HG02798 (cell line): ENCODE results near the gene COQ6.
"Not testable (repeated sequence)": the region's sequence is repeated elsewhere in the genome, so short reads cannot be mapped to it uniquely, and the experiment has no call there.

ENCODE experiments used
- ATAC-seq: cut with Tn5 transposase; IDR thresholded peaks from one replicate; pipeline ENCODE4 v1.9.1; 2021; ENCODE audit warnings: mild to moderate bottlenecking; ENCODE audit not compliant: unreplicated experiment, poor library complexity

COQ6 gene

DNA sequence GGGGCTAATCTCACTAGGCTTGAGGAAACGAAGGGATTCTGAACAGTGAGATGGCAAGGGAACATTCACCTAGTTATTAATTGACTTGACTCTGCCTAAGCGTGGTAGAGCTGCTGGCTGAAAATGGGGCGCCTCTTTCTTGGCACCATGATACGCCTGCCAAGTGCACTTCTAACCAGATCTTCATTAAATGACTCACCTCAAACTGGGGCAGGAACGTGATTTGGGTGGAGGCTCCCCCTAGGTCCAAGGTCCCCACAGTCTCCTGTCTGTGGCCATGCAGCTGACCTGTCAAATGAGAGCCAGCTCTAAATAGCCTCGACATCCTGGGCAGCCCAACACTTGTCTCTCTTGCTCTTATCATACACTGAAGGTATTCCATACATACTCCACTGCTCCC, 26.0 kb downstream of the COQ6 start:
- no peak for ATAC-seq

DNA sequence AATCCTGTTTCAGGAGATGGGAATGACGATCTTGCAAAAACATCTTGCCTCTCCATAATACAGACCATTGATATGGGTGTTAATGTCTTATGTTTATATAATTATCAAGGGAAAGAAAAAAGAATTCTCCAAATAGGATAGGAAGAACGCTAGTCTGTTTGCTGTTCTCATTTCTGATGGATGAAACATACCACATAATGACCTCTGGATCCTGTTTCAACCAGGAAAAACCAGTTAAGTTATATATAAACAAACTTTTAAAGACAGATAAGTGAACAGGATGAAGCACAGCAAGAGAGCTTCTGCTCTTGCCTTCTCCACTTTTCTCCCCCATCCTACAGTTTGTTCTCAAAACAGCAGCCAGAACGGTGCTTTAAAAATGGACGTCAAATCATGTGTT, 27.8 kb downstream of the COQ6 start:
- ATAC-seq, result no peak

DNA sequence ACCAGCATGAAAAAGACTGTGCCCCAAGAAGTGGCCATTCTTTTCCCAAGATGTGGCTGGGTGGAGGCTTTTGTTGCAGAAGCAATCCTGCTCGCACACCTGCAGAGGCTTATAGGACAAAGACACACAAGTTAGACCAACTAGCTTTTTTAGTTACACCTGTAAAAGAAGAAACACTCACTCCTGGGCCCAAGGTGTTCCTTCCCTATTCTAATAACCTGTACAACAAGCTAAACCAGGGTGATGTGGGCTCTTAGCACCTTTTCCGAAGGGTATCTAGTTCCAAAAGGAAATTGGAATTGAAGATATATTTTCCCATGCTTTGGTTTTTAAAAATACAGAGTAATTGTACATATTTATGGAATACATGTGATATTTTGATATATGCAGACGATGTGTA, 38.0 kb downstream of the COQ6 start:
- no peak for ATAC-seq

DNA sequence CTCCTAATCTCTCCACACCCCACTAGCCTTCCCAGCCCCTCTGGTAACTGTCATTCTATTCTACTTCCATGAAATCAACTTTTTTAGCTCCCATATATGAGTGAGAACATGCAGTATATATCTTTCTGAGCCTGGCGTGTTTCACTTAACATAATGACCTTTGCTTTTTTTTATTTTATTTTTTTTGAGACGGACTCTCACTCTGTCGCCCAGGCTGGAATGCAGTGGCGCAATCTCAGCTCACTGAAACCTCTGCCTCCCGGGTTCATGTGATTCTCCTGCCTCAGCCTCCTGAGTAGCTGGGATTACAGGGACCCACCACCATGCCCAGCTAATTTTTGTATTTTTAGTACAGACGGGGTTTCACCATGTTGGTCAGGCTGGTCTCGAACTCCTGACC, 38.6 kb downstream of the COQ6 start:
- not testable (repeated sequence) for ATAC-seq

DNA sequence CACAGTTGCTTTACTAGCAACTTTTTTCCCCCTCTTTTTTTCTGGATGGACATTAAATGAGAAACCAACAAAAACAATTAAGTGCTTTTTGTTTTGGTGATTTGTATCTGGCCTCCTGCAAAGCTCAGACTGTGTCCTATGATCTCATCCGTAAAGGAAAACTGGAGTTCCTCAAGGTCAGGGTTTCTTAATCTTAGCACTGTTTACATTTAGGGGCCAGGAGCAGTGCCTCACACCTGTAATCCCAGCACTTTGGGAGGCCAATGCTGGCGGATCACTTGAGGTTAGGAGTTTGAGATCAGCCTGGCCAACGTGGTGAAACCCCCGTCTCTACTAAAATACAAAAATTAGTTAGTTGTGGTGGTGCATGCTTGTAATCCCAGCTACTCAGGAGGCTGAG, 41.0 kb downstream of the COQ6 start:
- ATAC-seq, result no peak

DNA sequence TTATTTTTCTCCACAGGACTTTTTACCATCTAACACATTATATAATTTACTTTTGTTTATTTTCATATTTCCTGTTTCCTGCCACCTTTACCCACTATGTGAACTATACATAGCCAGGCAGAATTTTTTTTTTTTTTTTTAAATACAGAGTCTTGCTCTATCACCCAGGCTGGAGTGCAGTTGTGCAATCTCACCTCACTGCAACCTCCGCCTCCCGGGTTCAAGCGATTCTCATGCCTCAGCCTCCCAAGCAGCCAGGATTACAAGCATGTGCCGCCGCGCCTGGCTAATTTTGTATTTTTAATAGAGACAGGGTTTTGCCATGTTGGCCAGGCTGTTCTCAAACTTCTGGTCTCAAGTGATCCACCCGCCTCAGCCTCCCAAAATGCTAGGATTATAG, 44.8 kb downstream of the COQ6 start:
- ATAC-seq, result not testable (repeated sequence)

DNA sequence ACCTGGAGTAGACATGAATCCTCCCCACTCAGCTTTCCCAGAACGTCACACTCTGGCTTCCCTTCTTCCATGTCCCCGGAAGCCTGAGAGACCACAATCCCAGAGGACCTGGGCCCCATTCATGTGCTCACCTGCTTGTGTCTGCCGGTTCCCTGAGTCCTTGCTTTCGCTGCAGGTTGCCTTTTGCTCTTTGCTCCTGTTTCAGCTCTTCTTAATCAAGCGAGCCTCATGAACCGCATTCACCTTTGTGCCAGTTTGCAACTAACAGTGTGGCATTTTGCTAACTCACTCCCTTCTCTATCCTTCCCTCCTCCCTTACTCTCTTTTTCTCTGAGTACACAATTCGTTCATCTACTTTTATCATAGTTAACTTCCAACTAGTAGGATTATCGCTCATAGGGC, 45.9 kb downstream of the COQ6 start:
- no peak for ATAC-seq

DNA sequence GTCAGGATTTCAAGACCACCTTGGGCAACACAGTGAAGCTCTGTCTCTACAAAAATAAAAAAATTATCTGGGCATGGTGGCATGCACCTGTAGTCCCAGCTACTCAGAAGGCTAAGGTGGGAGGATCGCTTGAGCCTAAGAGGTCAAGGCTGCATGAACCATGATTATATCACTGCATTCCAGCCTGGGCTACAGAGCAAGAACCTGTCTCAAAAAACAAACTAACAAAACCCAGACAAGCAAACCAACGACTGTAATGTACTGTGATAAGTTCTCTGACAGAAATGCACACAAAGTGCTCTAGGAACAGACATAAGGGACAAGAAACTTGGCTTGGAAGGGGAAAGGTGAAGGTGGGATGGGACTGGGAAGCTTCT, 46.6 kb downstream of the COQ6 start:
- no peak for ATAC-seq

DNA sequence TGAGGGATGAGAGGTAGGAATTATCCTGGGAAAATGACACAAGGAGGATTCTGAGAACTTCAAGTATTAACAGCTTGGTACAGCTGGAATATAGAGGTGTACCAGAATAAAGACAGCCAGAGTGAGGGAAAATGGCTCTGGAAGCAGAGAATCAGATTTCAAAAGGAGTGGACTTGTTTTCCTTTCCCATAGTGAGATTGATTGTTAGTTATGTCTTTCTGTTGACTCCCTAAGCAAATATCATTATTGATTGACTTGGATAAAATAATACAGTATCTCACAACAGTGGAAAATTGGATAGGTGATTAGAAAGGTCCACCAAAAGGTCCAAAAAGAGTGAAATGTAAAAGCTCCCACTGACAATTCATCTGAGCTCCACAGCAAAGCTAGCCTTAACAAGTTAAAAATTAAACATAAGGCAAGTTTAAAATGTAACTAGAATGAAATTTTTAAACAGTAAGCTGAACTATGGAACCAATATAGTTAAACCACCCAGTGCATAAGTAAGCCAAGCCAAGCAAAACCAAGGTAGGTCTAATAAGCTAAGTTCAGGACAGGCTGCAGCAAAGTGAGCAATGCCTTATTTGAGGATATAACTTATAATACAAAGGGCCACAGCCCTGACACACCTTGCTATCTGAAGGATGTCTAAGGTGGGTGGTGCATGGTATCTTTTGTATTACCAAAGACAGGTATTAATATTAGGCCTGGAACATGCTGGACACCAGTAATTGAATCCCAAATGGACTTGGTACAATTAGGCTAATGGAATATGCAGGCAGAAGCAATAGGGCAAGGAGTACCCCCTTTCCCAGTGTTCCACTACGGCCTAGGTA, 47.2 kb downstream of the COQ6 start:
- no peak for ATAC-seq

DNA sequence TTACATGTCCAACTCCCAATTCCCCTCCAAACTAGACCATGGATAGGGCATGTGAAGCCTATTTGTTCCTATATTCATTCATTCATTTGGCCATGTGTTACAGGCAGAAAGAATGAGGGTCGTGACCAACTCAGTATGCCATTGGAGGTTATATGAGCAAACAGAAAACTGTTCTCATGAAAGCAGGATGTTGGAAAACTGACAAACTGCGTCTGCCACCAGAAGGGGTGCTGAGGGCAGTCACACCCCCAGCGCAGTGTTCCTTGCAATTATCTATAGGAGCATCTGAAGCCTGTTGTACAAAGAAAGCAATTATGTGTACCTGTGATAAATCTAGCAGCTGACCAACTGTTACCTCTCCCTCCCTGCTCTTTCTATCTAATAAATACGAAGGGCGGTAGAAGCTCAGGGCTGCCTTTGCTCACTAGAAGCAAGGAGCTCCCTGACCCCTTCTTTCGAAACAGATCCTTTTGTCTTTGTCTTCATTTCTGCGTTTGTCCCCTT, 47.9 kb downstream of the COQ6 start:
- no peak for ATAC-seq

DNA sequence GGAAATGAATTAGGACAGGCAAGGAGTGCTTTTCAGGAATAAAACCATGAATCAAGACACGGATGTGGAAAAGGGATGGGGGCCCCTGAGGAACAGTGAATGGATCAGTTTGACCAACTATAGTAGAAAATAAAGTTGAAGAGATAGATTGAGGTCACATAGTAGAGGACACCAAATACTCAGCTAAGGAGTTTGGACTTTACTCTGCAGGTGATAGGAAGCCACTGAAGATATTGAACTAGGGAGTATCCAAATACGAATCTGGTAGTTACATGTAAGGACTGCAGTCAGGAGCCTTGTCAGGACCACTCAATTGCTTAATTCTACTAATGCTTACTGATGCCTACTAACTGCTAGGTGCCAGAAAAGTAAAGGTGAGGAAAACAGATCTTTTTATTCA, 48.6 kb downstream of the COQ6 start:
- ATAC-seq, result no peak

DNA sequence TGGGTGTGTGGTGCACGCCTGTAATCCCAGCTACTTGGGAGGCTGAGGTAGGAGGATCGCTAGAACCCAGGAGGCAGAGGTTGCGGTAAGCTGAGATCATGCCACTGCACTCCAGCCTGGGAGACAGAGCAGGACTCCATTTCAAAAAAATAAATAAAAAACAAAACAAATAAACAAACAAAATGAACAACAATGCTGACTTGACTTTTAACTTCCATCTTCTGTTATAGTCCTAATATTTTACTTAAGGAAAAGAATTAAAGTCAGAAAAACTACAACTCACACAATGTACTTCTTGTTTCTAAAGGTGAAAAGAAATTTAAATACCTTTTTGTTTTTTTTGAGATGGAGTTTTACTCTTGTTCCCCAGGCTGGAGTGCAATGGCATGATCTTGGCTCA, 55.6 kb downstream of the COQ6 start:
- not testable (repeated sequence) for ATAC-seq

DNA sequence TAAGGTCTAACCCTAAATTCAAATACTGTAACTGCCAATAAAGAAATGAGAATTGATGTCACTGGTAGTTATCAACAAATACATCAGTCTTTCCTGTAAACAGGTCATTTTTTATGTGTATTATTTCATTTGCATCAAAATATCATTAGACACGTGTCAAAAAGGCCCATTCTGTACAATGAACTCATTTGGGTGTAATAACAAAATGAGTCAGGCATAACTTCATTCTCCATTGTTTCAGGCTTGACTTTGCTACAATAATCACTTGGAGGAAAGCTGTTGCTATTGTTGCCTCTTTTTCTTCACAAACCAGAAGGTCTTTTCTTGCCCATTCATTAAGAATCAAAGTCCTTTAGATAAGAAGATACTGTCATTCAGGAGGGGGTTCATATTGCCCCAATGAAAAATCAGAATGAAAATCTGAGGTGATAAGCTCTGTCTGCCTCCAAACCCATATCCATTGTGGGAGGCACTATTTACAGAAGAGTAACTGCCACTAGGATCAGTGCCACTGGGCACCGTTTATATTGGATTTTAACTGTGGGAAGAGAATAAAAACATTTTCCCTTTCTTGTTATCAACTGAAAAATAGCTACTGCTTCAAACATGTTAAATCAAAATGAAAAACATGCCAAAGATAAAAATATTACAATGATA, 58.9 kb downstream of the COQ6 start:
- ATAC-seq, result no peak
